ENCODE measurements around the gene CYTH1. TPM values are rescaled to one million over a fixed set of nuclear protein-coding genes. Genes with fewer than 3 reads are reported as not detected.

CYTH1 gene
- total and polyA plus RNA-seq, 12 donors: 26.0 to 141 (median 46.2) TPM

DNA sequence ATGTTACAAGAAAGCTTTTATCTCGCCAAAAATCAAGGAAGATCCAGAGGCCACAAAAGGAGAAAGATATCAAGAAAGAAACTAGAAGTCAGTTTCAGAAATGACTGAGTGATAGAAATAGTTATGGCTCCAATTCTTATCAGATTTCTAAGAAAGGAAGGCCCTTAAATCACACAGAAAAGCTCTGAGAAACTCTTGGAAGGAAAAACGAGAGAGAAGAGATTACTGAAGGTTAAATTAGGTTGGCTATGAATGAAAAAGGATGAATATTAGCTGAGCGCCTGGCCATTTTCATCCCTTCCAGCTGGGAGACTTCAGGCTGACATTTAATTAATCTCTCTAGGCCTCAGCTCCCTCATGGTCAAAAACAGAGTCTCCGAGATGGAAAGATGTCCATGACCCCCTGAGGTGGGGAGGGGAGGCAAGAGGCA lies 72.3 kb downstream of the CYTH1 start:
- Histone ChIP-seq H3K9me3 (replicated peaks in 1 of 3) (no peaks in the 10 kb centered on the region), H3K36me3 (replicated peaks in 1 of 2) (peaks cover 0 to 18% of the 10 kb centered on the region in 2 donors), H3K4me3 (no peak overlapping the region), H3K4me1 (replicated peaks in 1 of 2) (peaks cover 0 to 28% of the 10 kb centered on the region in 2 donors), H3K27ac (peak overlapping the region in 1 of 5 donors; percentile 34), H3K27me3 (no peaks in the 10 kb centered on the region)
- TF ChIP-seq, protein P1, sequence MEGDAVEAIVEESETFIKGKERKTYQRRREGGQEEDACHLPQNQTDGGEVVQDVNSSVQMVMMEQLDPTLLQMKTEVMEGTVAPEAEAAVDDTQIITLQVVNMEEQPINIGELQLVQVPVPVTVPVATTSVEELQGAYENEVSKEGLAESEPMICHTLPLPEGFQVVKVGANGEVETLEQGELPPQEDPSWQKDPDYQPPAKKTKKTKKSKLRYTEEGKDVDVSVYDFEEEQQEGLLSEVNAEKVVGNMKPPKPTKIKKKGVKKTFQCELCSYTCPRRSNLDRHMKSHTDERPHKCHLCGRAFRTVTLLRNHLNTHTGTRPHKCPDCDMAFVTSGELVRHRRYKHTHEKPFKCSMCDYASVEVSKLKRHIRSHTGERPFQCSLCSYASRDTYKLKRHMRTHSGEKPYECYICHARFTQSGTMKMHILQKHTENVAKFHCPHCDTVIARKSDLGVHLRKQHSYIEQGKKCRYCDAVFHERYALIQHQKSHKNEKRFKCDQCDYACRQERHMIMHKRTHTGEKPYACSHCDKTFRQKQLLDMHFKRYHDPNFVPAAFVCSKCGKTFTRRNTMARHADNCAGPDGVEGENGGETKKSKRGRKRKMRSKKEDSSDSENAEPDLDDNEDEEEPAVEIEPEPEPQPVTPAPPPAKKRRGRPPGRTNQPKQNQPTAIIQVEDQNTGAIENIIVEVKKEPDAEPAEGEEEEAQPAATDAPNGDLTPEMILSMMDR (IDR thresholded peaks at IDR 0.05): no peak
- TF ChIP-seq POLR2A (IDR thresholded peaks at IDR 0.05): no peak
- peak in 1 of 7 donors; percentile 34 for DNase-seq
- intact Hi-C loops (cut with DNase I): loop anchor here (2.0 to 10.0 kb wide), 2 partner anchors 213 to 215 kb away; no protein-coding TSS in a partner anchor
- WGBS, 4 donors: 42 to 46% (median 44%) methylated on average over 4 of the region's 4 CpGs

DNA sequence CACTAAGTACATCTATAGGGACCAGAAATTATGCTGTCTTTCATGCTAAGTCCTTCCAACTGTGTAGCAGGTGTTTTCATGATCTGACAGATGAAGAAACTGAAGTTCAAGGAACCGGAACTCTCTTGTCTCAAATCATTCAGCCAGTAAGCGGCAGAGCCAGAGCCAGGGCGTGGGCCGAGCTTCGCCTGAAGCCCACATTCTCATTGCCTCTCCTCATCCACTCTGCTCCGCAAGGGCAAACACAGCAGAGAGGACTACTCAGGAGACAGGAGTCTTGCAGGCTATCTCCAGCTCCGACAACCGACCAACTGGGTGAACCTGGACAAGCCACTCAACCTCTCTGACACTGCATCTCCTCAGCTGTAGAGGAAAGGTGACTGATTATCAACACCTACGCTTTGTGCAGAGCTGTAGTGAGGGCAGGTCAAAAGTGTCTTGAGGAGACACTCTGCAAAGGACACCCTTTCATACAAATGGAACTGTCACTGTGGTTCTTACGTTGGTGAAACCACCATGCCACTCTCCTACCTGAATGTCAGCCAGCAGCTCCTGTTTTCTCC lies 72.9 kb downstream of the CYTH1 start:
- H3K9me3 ChIP-seq (replicated peaks in 1 of 3): no peaks in the 10 kb centered on the region
- DNase-seq: peak in 1 of 7 donors; percentile 51
- no peak for TF ChIP-seq POLR2A (IDR thresholded peaks at IDR 0.05)
- TF ChIP-seq, protein P1 (IDR thresholded peaks at IDR 0.05): no peak
- H3K4me3 ChIP-seq: no peak overlapping the region
- peaks cover 0 to 18% of the 10 kb centered on the region in 2 donors for H3K36me3 ChIP-seq (replicated peaks in 1 of 2)
- H3K27me3 ChIP-seq: no peaks in the 10 kb centered on the region
- peaks cover 0 to 26% of the 10 kb centered on the region in 2 donors for H3K4me1 ChIP-seq (replicated peaks in 1 of 2)
- peak overlapping the region in 1 of 5 donors; percentile 34 for H3K27ac ChIP-seq
- WGBS, 4 donors: 85 to 91% (median 89%) methylated on average over 9 to 10 of the region's 10 CpGs
- intact Hi-C loops (cut with DNase I): loop anchor here in 1 of 2 donors (2.0 kb wide), 1 partner anchor 212 kb away; no protein-coding TSS in a partner anchor

DNA sequence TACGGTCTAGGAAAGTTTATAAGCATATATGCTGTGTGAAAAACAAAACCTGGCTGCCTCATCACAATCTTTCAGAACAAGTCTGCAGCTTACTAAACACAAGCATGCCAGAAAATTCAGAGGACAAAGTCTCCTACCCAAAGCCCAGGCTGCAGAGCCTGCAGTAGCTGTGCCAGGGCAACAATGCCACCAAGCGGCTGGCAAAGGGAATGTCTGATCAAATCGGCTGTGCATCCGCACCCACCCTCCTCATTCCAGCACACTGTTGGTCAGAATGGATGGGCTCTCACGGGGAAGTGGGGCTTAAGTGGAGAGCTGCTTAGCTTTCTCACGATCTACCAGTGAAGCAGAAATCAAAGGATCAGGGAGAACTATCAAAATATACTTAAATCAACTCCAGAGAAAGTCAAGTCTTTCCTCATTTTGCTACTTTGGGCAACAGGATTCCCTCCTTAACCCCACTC lies 73.5 kb downstream of the CYTH1 start:
- Histone ChIP-seq H3K27ac (peak overlapping the region in 1 of 5 donors; percentile 34), H3K36me3 (replicated peaks in 1 of 2) (peaks cover 0 to 18% of the 10 kb centered on the region in 2 donors), H3K27me3 (no peaks in the 10 kb centered on the region), H3K4me1 (replicated peaks in 1 of 2) (peaks cover 0 to 26% of the 10 kb centered on the region in 2 donors), H3K4me3 (no peak overlapping the region), H3K9me3 (replicated peaks in 1 of 3) (no peaks in the 10 kb centered on the region)
- whole genome bisulfite sequencing, 4 donors: 9 to 16% (median 14%) methylated on average over 6 of the region's 6 CpGs
- peak; percentile 65 to 87 (median 75) for DNase-seq
- intact Hi-C loops (cut with DNase I): loop anchor here in 1 of 2 donors (2.0 kb wide), 1 partner anchor 212 kb away; no protein-coding TSS in a partner anchor
- TF ChIP-seq, protein P1 (IDR thresholded peaks at IDR 0.05): peak; percentile 79 to 89 (median 86)
- TF ChIP-seq POLR2A (IDR thresholded peaks at IDR 0.05): no peak

DNA sequence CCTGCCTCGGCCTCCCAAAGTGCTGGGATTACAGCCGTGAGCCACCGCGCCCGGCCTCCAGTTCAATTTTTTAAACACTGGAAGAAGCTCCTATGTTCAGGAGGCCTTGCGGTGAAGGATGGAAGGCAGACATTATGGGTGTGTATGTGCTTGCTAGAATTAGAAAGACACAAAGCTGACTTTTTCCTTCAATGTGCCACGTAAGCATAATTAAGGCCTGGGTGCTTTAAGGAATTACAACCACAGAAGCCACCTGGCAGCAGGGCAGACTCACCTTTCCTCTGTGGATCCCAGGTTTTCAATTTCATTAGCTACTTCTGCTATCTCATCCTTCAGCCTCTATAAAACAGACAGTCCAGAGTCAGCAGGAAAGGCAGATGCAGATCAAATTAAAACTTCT lies 74.2 kb downstream of the CYTH1 start:
- Histone ChIP-seq H3K4me3 (no peak overlapping the region), H3K27ac (no peak overlapping the region), H3K36me3 (replicated peaks in 1 of 2) (peaks cover 0 to 18% of the 10 kb centered on the region in 2 donors), H3K9me3 (replicated peaks in 1 of 3) (no peaks in the 10 kb centered on the region), H3K4me1 (replicated peaks in 1 of 2) (peaks cover 0 to 26% of the 10 kb centered on the region in 2 donors), H3K27me3 (no peaks in the 10 kb centered on the region)
- TF ChIP-seq, protein P1 (IDR thresholded peaks at IDR 0.05): no peak
- no peak for TF ChIP-seq POLR2A (IDR thresholded peaks at IDR 0.05)
- 85 to 96% (median 95%) methylated on average over 7 of the region's 7 CpGs for WGBS, 4 donors
- DNase-seq: peak in 1 of 7 donors; percentile 41
- intact Hi-C loops (cut with DNase I): loop anchor here in 1 of 2 donors (2.0 kb wide), 1 partner anchor 211 kb away; no protein-coding TSS in a partner anchor

Data from adrenal gland (tissue), 12 donors.